ENCODE measurements around the gene SMYD3. TPM values are rescaled to one million over a fixed set of nuclear protein-coding genes. Genes with fewer than 3 reads are reported as not detected.

SMYD3 gene
- polyA plus RNA-seq, 2 of the 4 experiments (the other 2 are of a cell fraction): 18.2 to 35.2 TPM

- Histone ChIP-seq H3K4me2 (no peak overlapping the region), H3K4me3 (no peak overlapping the region), H3K27ac (no peak overlapping the region), H3K4me1 (no peaks in the 10 kb centered on the region), H3K9me3 (no peaks in the 10 kb centered on the region)
- FAIRE-seq (no peak), DNase-seq (ENCODE audit: low read depth in 1 of 2, low spot score in 1 of 2) (no peak), ATAC-seq (no peak)
- POLR2A ChIA-PET: no interaction called here
- 94% methylated on average over 7 of the region's 8 CpGs for WGBS (ENCODE audit: missing lambda C conversion rate)
- CTCF ChIA-PET: no interaction called here
- TF ChIP-seq CTCF (IDR thresholded peaks at IDR 0.05) (no peak), CHD4 (IDR thresholded peaks at IDR 0.05; ENCODE audit: borderline replicate concordance) (no peak), MAZ (IDR thresholded peaks at IDR 0.05; ENCODE audit: borderline replicate concordance, low read depth, low read length) (no peak), SREBF2 (IDR thresholded peaks at IDR 0.05) (no peak)
Measured at GRCh38 chr1:246169486-246169885, 337.6 kb downstream of the SMYD3 start.

GRCh38 chr1:246169019-246169418 is 338.1 kb downstream of the SMYD3 start:
- ChIA-PET CTCF (no interaction called here), POLR2A (no interaction called here)
- no peak for FAIRE-seq
- no peak overlapping the region for H3K27ac ChIP-seq
- TF ChIP-seq CBX2 (IDR thresholded peaks at IDR 0.05; ENCODE audit: borderline replicate concordance, low read depth): no peak
- TF ChIP-seq EHF (CRISPR knock-in tag; IDR thresholded peaks at IDR 0.05): no peak
- TF ChIP-seq JUNB (IDR thresholded peaks at IDR 0.05): no peak
- no peak for TF ChIP-seq FOXS1 (CRISPR knock-in tag; IDR thresholded peaks at IDR 0.05)
- TF ChIP-seq JUN (IDR thresholded peaks at IDR 0.05): no peak
- no peak for TF ChIP-seq MAFK (IDR thresholded peaks at IDR 0.05; ENCODE audit: partially characterized antibody)
- no peak for TF ChIP-seq NPAS2 (CRISPR knock-in tag; IDR thresholded peaks at IDR 0.05; ENCODE audit: borderline replicate concordance)
- TF ChIP-seq HDAC2 (IDR thresholded peaks at IDR 0.05): no peak
- TF ChIP-seq ZSCAN20 (CRISPR knock-in tag; IDR thresholded peaks at IDR 0.05): no peak
- no peak for TF ChIP-seq MAX (IDR thresholded peaks at IDR 0.05)
- no peak for TF ChIP-seq RCOR1 (IDR thresholded peaks at IDR 0.05; ENCODE audit: low read depth, low read length)
- TF ChIP-seq RARB (CRISPR knock-in tag; IDR thresholded peaks at IDR 0.05): no peak
- no peak for TF ChIP-seq ATOH8 (CRISPR knock-in tag; IDR thresholded peaks at IDR 0.05; ENCODE audit: low read depth)
- H3K4me1 ChIP-seq: no peaks in the 10 kb centered on the region
- no peak for ATAC-seq
- 93% methylated on average over 5 of the region's 5 CpGs for WGBS (ENCODE audit: missing lambda C conversion rate)
- H3K9me3 ChIP-seq: no peaks in the 10 kb centered on the region
- DNase-seq (ENCODE audit: low read depth in 1 of 2, low spot score in 1 of 2): no peak
- H3K4me2 ChIP-seq: no peak overlapping the region
- no peak overlapping the region for H3K4me3 ChIP-seq

- Histone ChIP-seq H3K4me1 (no peaks in the 10 kb centered on the region), H3K27ac (no peak overlapping the region), H3K4me2 (no peak overlapping the region), H3K4me3 (no peak overlapping the region), H3K9me3 (no peaks in the 10 kb centered on the region)
- POLR2A ChIA-PET: no interaction called here
- WGBS (ENCODE audit: missing lambda C conversion rate): 89% methylated on average over 11 of the region's 11 CpGs
- DNase-seq (ENCODE audit: low read depth in 1 of 2, low spot score in 1 of 2): no peak
- CTCF ChIA-PET: interaction anchor here (0.8 kb wide), 1 partner anchor 12 kb away, joined by 3 read pairs; no protein-coding TSS in a partner anchor
- no peak for ATAC-seq
- FAIRE-seq: no peak
- no peak for TF ChIP-seq ZNF302 (CRISPR knock-in tag; IDR thresholded peaks at IDR 0.05)
- TF ChIP-seq JUNB (IDR thresholded peaks at IDR 0.05): no peak
- TF ChIP-seq HMGXB4 (CRISPR knock-in tag; IDR thresholded peaks at IDR 0.05; ENCODE audit: borderline replicate concordance): no peak
- TF ChIP-seq REST (IDR thresholded peaks at IDR 0.05): no peak
- TF ChIP-seq FOXS1 (CRISPR knock-in tag; IDR thresholded peaks at IDR 0.05): no peak
- TF ChIP-seq BCL3 (IDR thresholded peaks at IDR 0.05): no peak
- no peak for TF ChIP-seq BHLHE40 (IDR thresholded peaks at IDR 0.05; ENCODE audit: low read depth, low read length)
- TF ChIP-seq KDM1A (IDR thresholded peaks at IDR 0.05; ENCODE audit: low read depth): no peak
- TF ChIP-seq HOXA7 (CRISPR knock-in tag; IDR thresholded peaks at IDR 0.05): no peak
- TF ChIP-seq NR3C1 (IDR thresholded peaks at IDR 0.05): no peak
- TF ChIP-seq PHF8 (IDR thresholded peaks at IDR 0.05; ENCODE audit: borderline replicate concordance, low read depth): no peak
- TF ChIP-seq NFE2L2 (conservative IDR thresholded peaks at IDR 0.05; ENCODE audit: low read length): no peak
Measured at GRCh38 chr1:246166841-246167240, 340.2 kb downstream of the SMYD3 start.
